NCI-H2196 treated with DMSO at 0.1 percent for 48 hours (cell line): ENCODE results near the gene RSL1D1.
"Not testable (repeated sequence)": the region's sequence is repeated elsewhere in the genome, so short reads cannot be mapped to it uniquely, and the experiment has no call there.

Source experiments
- DNase-seq: peaks from one replicate; lab custom pipeline; 2025; ENCODE audit not compliant: unreplicated experiment; lab: John Stamatoyannopoulos, UW

The RSL1D1 gene

GRCh38 chr16:11844499-11844898 lies 6.8 kb downstream of the RSL1D1 start:
- no peak for DNase-seq

- no peak for DNase-seq
Measured at GRCh38 chr16:11843861-11844260, 7.5 kb downstream of the RSL1D1 start.

GRCh38 chr16:11843206-11843605 lies 8.1 kb downstream of the RSL1D1 start:
- DNase-seq, result no peak

GRCh38 chr16:11841026-11841425 lies 10.3 kb downstream of the RSL1D1 start:
- DNase-seq, result no peak

GRCh38 chr16:11836650-11837244 lies 14.6 kb downstream of the RSL1D1 start:
- DNase-seq, result no peak

- no peak for DNase-seq
Measured at GRCh38 chr16:11835891-11836649, 15.3 kb downstream of the RSL1D1 start.

GRCh38 chr16:11835309-11835708 lies 16.0 kb downstream of the RSL1D1 start:
- no peak for DNase-seq

GRCh38 chr16:11833951-11834695 lies 17.2 kb downstream of the RSL1D1 start:
- DNase-seq, result no peak

- no peak for DNase-seq
Measured at GRCh38 chr16:11828696-11829095, 22.6 kb downstream of the RSL1D1 start.

GRCh38 chr16:11825520-11826165 lies 25.7 kb downstream of the RSL1D1 start:
- not testable (repeated sequence) for DNase-seq

GRCh38 chr16:11824362-11824761 lies 27.0 kb downstream of the RSL1D1 start:
- DNase-seq, result no peak

GRCh38 chr16:11823645-11824044 lies 27.7 kb downstream of the RSL1D1 start:
- DNase-seq, result not testable (repeated sequence)

GRCh38 chr16:11819798-11820197 lies 31.5 kb downstream of the RSL1D1 start:
- no peak for DNase-seq

GRCh38 chr16:11818970-11819369 lies 32.4 kb downstream of the RSL1D1 start:
- DNase-seq, result not testable (repeated sequence)

GRCh38 chr16:11816123-11816522 lies 35.2 kb downstream of the RSL1D1 start:
- no peak for DNase-seq

GRCh38 chr16:11814800-11815199 lies 36.5 kb downstream of the RSL1D1 start:
- DNase-seq, result not testable (repeated sequence)

- no peak for DNase-seq
Measured at GRCh38 chr16:11806721-11807120, 44.6 kb downstream of the RSL1D1 start.

- no peak for DNase-seq
Measured at GRCh38 chr16:11805556-11805955, 45.8 kb downstream of the RSL1D1 start.

GRCh38 chr16:11801481-11802021 lies 49.8 kb downstream of the RSL1D1 start:
- DNase-seq, result no peak

- DNase-seq, result no peak
Measured at GRCh38 chr16:11800382-11800718, 51.0 kb downstream of the RSL1D1 start.
